ENCODE data around the gene ORAI3. TPM values are rescaled to one million over a fixed set of nuclear protein-coding genes. Genes with fewer than 3 reads are reported as not detected.

The ORAI3 gene
- 10 to 100 TPM; 22.2 to 33.9 (median 28.4) TPM for total RNA-seq

DNA sequence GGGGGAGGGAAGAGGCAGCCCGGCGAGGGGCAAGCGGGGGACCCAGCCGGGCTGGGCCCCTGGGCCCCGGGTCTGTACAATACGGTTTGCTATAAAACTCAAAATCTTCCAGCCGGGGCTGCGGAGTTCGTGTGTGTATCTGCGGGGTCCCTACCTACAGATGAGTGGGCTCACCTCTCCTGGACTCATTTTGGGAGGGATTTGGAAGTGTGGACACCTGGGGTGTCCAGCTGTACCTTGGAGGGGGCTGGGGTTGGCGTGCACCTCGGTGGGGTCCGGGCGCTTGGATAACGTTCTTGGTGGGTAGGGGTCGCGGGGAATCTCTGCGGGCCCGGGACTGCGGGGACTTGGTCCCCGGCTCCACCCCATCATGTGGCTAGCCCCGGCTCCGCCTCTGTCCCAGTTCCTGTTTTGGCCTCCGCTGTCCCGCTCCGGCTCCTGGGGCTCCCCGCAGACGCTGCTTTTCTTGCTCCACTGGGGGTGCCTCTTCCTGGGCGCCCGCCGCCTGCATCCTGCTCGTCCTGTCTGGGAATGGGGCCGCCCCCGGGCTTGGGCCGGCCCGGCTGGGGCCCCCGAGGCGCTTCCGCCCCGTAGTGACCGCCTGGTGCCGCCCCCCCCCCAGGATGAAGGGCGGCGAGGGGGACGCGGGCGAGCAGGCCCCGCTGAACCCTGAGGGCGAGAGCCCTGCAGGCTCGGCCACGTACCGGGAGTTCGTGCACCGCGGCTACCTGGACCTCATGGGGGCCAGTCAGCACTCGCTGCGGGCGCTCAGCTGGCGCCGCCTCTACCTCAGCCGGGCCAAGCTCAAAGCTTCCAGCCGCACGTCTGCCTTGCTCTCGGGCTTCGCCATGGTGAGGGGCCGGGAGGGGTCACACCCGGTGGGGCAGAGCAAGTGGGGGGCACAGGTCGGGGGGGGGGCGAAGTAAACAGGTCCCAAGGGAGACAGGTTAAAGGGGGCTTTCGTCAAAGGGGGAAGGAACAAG, at the start of gene ORAI3:
TSS of gene ORAI3 (plus strand) at position 402 of the 983 bp plus-strand sequence. CDS start at position 624, 222 bp downstream.
- WGBS, 2 donors = 1 to 4% methylated on average over 14 to 19 of the region's 70 CpGs
- Histone ChIP-seq H3K36me3 (peaks cover 0 to 21% (median 0%) of the 10 kb centered on the region in 4 donors), H3K27ac (peak within 1 kb of the TSS; percentile 86 to 99 (median 97)), H3K4me1 (peaks cover 22 to 46% (median 31%) of the 10 kb centered on the region in 4 donors), H3K27me3 (no peaks in the 10 kb centered on the region), H3K4me3 (peak within 1 kb of the TSS; percentile 89 to 99 (median 99)), H3K9me3 (no peaks in the 10 kb centered on the region)
- ATAC-seq (ENCODE audit: low FRiP score in 2 of 2) (peak; percentile 84 to 86), DNase-seq (peak; percentile 89 to 90)
- TF ChIP-seq POLR2AphosphoS5 (IDR thresholded peaks at IDR 0.05) (peak; percentile 40 to 79), POLR2A (IDR thresholded peaks at IDR 0.05) (peak in 3 of 4 donors; percentile 24 to 88 (median 72))
- TF ChIP-seq, protein P1, sequence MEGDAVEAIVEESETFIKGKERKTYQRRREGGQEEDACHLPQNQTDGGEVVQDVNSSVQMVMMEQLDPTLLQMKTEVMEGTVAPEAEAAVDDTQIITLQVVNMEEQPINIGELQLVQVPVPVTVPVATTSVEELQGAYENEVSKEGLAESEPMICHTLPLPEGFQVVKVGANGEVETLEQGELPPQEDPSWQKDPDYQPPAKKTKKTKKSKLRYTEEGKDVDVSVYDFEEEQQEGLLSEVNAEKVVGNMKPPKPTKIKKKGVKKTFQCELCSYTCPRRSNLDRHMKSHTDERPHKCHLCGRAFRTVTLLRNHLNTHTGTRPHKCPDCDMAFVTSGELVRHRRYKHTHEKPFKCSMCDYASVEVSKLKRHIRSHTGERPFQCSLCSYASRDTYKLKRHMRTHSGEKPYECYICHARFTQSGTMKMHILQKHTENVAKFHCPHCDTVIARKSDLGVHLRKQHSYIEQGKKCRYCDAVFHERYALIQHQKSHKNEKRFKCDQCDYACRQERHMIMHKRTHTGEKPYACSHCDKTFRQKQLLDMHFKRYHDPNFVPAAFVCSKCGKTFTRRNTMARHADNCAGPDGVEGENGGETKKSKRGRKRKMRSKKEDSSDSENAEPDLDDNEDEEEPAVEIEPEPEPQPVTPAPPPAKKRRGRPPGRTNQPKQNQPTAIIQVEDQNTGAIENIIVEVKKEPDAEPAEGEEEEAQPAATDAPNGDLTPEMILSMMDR (IDR thresholded peaks at IDR 0.05) = no peak

DNA sequence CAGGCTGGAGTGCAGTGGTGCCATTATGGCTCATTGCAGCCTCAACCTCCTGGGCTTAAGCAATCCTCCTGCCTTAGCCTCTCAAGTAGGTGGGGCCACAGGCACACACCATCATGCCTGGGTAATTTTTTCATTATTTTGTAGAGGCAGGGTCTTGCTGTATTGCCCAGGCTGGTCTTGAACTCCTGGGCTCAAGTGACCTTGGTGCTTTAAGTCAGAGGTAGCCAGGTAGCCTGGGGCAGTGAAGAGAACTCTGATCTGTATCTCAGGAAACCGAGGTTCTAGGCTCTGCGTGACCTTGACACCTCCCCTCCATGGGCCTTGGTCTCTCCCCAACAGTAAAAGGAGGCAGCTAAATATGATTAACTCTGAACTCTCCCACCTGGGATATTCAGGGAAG, 49.1 kb upstream of the ORAI3 start:
- ATAC-seq (ENCODE audit: low FRiP score in 2 of 2) (no peak), DNase-seq (no peak)
- H3K27ac ChIP-seq = no peak overlapping the region
- no peaks in the 10 kb centered on the region for H3K36me3 ChIP-seq
- 88% methylated on average over 2 of the region's 2 CpGs; no CpG with 5 or more reads in 1 of the 2 donors for WGBS, 2 donors
- peaks cover 30 to 62% (median 49%) of the 10 kb centered on the region in 4 donors for H3K4me1 ChIP-seq
- no peaks in the 10 kb centered on the region for H3K9me3 ChIP-seq
- H3K4me3 ChIP-seq = no peak overlapping the region
- TF ChIP-seq POLR2AphosphoS5 (IDR thresholded peaks at IDR 0.05) = no peak
- TF ChIP-seq EP300 (IDR thresholded peaks at IDR 0.05) = no peak
- TF ChIP-seq, protein P1 (IDR thresholded peaks at IDR 0.05) = no peak
- TF ChIP-seq POLR2A (IDR thresholded peaks at IDR 0.05) = no peak
- H3K27me3 ChIP-seq = no peaks in the 10 kb centered on the region

DNA sequence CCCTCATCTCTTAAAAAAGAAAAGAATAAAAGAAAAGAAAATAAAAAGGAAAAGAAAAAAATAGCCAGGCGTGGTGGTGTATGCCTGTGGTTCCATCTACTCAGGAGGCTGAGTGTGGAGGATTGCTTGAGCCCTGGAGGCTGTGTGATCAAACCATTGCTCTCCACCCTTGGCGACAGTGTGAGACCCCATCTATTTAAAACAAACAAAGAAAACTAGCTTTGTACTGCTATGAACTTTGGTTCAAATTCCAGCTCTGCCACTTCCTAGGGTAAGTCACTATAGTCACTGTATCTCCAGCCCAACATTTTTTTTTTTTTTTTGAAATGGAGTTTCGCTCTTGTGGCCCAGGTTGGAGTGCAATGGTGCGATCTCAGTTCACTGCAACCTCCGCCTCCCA, 48.3 kb upstream of the ORAI3 start:
- Histone ChIP-seq H3K36me3 (no peaks in the 10 kb centered on the region), H3K9me3 (no peaks in the 10 kb centered on the region), H3K27ac (no peak overlapping the region), H3K27me3 (no peaks in the 10 kb centered on the region), H3K4me1 (peaks cover 25 to 54% (median 42%) of the 10 kb centered on the region in 4 donors), H3K4me3 (no peak overlapping the region)
- ATAC-seq (ENCODE audit: low FRiP score in 2 of 2) (no peak), DNase-seq (no peak)
- TF ChIP-seq EP300 (IDR thresholded peaks at IDR 0.05) = no peak
- TF ChIP-seq, protein P1 (IDR thresholded peaks at IDR 0.05) = no peak
- WGBS, 2 donors = 96 to 97% methylated on average over 5 of the region's 5 CpGs

DNA sequence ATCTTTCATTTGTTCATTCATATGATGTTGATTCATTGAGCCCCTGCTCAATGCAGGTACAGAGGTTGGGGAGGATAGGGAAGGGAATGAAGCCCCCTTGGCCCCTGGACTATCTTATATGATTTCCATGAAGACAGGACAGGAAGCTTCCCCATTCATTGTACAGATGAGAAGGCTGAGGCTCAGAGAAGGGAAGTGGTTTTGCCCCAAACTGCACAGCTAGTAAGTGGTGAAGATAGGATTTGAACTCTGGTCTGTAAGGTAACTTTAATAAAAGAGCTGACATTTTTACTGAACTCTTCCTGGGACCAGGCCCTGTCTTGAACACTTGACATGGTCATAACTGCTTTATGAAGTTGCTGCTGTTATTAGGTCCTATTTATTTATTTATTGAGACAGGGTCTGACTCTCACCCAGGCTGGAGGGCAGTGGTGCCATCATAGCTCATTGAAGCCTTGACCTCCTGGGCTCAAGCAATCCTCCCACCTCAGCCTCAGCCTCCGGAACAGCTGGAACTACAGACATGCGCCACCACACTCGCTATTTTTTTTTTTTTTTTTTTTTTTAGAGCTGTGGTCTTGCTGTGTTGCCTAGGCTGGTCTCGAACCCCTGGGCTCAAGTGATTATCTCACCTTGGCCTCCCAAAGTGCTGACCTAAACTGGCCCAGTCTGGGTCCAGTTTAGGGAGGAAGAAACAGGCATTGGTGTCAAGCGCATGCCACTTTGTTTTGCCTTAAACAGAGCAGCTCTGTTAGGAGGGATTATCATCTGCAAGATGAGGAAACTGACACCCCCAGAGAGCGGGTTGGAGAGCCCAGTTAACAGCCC, 47.5 kb upstream of the ORAI3 start:
- ATAC-seq (ENCODE audit: low FRiP score in 2 of 2) = no peak
- no peaks in the 10 kb centered on the region for H3K36me3 ChIP-seq
- no peaks in the 10 kb centered on the region for H3K27me3 ChIP-seq
- WGBS, 2 donors = 31 to 34% methylated on average over 5 to 6 of the region's 6 CpGs
- H3K27ac ChIP-seq = peak overlapping the region; percentile 62 to 96 (median 88)
- no peak for DNase-seq
- peaks cover 19 to 47% (median 35%) of the 10 kb centered on the region in 4 donors for H3K4me1 ChIP-seq
- H3K9me3 ChIP-seq = no peaks in the 10 kb centered on the region
- TF ChIP-seq, protein P1 (IDR thresholded peaks at IDR 0.05) = no peak
- TF ChIP-seq POLR2AphosphoS5 (IDR thresholded peaks at IDR 0.05) (no peak), POLR2A (IDR thresholded peaks at IDR 0.05) (no peak), EP300 (IDR thresholded peaks at IDR 0.05) (no peak)
- H3K4me3 ChIP-seq = peak overlapping the region in 3 of 4 donors; percentile 58 to 67 (median 63)

All from upper lobe of left lung (tissue), 6 donors.